HepG2 (cell line): Measurements from ENCODE around the gene PRRT1B. TPM values are rescaled to one million over a fixed set of nuclear protein-coding genes. Genes with fewer than 3 reads are reported as not detected.
A peak's percentile ranks its signal among the peaks of the same experiment; 100 is the strongest.

Source experiments
- GTF3A ChIP-seq: sonication (generic); formaldehyde crosslinking; conservative IDR thresholded peaks from 2 replicates; pipeline ENCODE4 v1.4.0; 2020; ENCODE audit warnings: mild to moderate bottlenecking, missing genetic modification reagents
- NAIF1 ChIP-seq: sonication (generic); formaldehyde crosslinking; IDR thresholded peaks from 2 replicates; pipeline ENCODE4 v1.5.0; 2020; ENCODE audit warnings: mild to moderate bottlenecking, missing genetic modification reagents, borderline replicate concordance
- RFX5 ChIP-seq: IDR thresholded peaks from 2 replicates; pipeline ENCODE4 v1.6.1; 2011; ENCODE audit warnings: low read depth, low read length, improper control_type of control experiment
- SMARCE1 ChIP-seq: fragments of 450-650 bp; IDR thresholded peaks from 2 replicates; pipeline ENCODE4 v1.6.1; 2017; ENCODE audit warnings: borderline replicate concordance
- ZFAT ChIP-seq: sonication (generic); formaldehyde crosslinking; conservative IDR thresholded peaks from 2 replicates; pipeline ENCODE4 v1.8.1; 2023; ENCODE audit warnings: missing genetic modification reagents, inconsistent platforms
- ZNF24 ChIP-seq: fragments of 450-650 bp; IDR thresholded peaks from 2 replicates; pipeline ENCODE4 v1.6.1; 2017; ENCODE audit warnings: antibody characterized with exemption, mild to moderate bottlenecking
- ZNF782 ChIP-seq: sonication (generic); formaldehyde crosslinking; IDR thresholded peaks from 2 replicates; pipeline ENCODE4 v1.4.0; 2020; ENCODE audit warnings: missing genetic modification reagents, mild to moderate bottlenecking, borderline replicate concordance
- polyA plus RNA-seq, 8 experiments: library from polyadenylated mRNA; depleted of rRNA in 3 of 8; stranded (reverse) in 7 of 8; unstranded in 1 of 8; fragments of >200 nt; fragmentation: Illumina TruSeq in 4 of 8; extraction: Trizol in 4 of 8; gene quantifications; 2 replicates each; pipeline versions ENCODE4 v1.2.1 to v1.2.3, GENCODE V29; 2011 to 2016; ENCODE audit warnings: low read depth in 4 of 8, missing spikeins in 1 of 8, mixed read lengths in 1 of 8; ENCODE audit not compliant: insufficient read depth in 1 of 8
- total RNA-seq, 5 experiments: library from RNA; depleted of rRNA; stranded (reverse); fragments of >200 nt; fragmentation: Illumina TruSeq; extraction: Trizol; gene quantifications; 2 replicates each; pipeline ENCODE4 v1.2.3, GENCODE V29; 2016; ENCODE audit warnings: low read depth in 1 of 5
- TF ChIP-seq, protein P1 (sequence below): sonication (generic); formaldehyde crosslinking; IDR thresholded peaks from 2 replicates; pipeline ENCODE4; 2020; ENCODE audit warnings: missing genetic modification reagents, mild to moderate bottlenecking, borderline replicate concordance
- TF ChIP-seq, protein P2 (sequence below): sonication (generic); formaldehyde crosslinking; IDR thresholded peaks from 2 replicates; pipeline ENCODE4 v1.4.0; 2020; ENCODE audit warnings: missing genetic modification reagents
- TF ChIP-seq, protein P3 (sequence below): sonication (generic); formaldehyde crosslinking; IDR thresholded peaks from 2 replicates; pipeline ENCODE4 v1.9.0; 2021; ENCODE audit warnings: missing genetic modification reagents, borderline replicate concordance
- TF ChIP-seq, protein P4 (sequence below): sonication (generic); formaldehyde crosslinking; conservative IDR thresholded peaks from 2 replicates; pipeline ENCODE4 v1.8.0; 2022; ENCODE audit warnings: missing genetic modification reagents
- TF ChIP-seq, protein P5 (sequence below): fragments of 450-650 bp; IDR thresholded peaks from 2 replicates; pipeline ENCODE4 v1.6.1; 2017; ENCODE audit warnings: mild to moderate bottlenecking
- TF ChIP-seq, protein P6 (sequence below): sonication (generic); formaldehyde crosslinking; IDR thresholded peaks from 2 replicates; pipeline ENCODE4 v1.4.0; 2020; ENCODE audit warnings: missing genetic modification reagents
- TF ChIP-seq, protein P7 (sequence below): sonication (generic); formaldehyde crosslinking; IDR thresholded peaks from 2 replicates; pipeline ENCODE4 v1.5.0; 2020; ENCODE audit warnings: missing genetic modification reagents

Gene PRRT1B
- total and polyA plus RNA-seq, 2 of the 13 experiments (the other 11 are each of a cell fraction or from before 2014, with no cell fraction given): not detected

DNA sequence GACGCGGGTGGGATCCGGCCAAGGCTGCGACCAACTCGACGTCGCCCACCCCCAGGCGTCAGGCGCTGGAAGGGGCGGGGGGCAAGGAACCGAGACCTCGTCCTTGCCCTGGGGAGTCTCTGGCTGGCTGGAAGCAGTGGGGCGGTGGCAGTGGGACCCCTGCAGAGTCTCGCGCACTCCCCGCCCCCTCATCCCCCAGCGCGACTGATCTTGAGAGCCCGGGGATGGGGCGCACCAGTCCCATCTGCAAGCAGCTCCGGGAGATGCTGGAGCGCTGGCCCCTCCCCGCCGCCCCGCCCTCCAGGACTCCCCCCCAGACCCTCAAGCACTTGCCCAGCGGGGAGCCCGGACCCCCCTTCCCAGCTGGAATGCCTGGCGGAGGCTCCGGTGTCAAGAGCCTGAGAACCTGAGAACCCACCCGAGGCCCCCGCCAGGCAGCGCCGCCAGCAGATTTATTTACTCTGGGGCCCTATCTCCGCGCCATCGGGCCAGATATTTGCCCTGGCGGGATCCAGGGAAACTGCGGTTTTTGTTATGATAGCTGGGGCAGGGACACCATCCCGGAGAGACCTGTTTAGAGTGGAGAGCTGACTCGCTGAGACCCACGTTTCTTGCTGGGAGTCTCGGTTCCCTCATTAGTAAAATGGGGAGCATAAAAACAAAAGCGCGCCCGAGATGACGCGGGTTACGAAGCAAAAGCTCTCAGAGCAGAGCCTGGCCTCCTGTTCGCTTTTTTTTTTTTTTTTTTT is 1.2 kb downstream of the PRRT1B start (continued):
- TF ChIP-seq, protein P1, sequence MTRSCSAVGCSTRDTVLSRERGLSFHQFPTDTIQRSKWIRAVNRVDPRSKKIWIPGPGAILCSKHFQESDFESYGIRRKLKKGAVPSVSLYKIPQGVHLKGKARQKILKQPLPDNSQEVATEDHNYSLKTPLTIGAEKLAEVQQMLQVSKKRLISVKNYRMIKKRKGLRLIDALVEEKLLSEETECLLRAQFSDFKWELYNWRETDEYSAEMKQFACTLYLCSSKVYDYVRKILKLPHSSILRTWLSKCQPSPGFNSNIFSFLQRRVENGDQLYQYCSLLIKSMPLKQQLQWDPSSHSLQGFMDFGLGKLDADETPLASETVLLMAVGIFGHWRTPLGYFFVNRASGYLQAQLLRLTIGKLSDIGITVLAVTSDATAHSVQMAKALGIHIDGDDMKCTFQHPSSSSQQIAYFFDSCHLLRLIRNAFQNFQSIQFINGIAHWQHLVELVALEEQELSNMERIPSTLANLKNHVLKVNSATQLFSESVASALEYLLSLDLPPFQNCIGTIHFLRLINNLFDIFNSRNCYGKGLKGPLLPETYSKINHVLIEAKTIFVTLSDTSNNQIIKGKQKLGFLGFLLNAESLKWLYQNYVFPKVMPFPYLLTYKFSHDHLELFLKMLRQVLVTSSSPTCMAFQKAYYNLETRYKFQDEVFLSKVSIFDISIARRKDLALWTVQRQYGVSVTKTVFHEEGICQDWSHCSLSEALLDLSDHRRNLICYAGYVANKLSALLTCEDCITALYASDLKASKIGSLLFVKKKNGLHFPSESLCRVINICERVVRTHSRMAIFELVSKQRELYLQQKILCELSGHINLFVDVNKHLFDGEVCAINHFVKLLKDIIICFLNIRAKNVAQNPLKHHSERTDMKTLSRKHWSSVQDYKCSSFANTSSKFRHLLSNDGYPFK (CRISPR knock-in tag): no peak
- TF ChIP-seq GTF3A (CRISPR knock-in tag): no peak
- TF ChIP-seq, protein P2, sequence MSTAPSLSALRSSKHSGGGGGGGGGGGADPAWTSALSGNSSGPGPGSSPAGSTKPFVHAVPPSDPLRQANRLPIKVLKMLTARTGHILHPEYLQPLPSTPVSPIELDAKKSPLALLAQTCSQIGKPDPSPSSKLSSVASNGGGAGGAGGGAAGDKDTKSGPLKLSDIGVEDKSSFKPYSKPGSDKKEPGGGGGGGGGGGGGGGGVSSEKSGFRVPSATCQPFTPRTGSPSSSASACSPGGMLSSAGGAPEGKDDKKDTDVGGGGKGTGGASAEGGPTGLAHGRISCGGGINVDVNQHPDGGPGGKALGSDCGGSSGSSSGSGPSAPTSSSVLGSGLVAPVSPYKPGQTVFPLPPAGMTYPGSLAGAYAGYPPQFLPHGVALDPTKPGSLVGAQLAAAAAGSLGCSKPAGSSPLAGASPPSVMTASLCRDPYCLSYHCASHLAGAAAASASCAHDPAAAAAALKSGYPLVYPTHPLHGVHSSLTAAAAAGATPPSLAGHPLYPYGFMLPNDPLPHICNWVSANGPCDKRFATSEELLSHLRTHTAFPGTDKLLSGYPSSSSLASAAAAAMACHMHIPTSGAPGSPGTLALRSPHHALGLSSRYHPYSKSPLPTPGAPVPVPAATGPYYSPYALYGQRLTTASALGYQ (CRISPR knock-in tag): peak; percentile 76
- TF ChIP-seq, protein P3, sequence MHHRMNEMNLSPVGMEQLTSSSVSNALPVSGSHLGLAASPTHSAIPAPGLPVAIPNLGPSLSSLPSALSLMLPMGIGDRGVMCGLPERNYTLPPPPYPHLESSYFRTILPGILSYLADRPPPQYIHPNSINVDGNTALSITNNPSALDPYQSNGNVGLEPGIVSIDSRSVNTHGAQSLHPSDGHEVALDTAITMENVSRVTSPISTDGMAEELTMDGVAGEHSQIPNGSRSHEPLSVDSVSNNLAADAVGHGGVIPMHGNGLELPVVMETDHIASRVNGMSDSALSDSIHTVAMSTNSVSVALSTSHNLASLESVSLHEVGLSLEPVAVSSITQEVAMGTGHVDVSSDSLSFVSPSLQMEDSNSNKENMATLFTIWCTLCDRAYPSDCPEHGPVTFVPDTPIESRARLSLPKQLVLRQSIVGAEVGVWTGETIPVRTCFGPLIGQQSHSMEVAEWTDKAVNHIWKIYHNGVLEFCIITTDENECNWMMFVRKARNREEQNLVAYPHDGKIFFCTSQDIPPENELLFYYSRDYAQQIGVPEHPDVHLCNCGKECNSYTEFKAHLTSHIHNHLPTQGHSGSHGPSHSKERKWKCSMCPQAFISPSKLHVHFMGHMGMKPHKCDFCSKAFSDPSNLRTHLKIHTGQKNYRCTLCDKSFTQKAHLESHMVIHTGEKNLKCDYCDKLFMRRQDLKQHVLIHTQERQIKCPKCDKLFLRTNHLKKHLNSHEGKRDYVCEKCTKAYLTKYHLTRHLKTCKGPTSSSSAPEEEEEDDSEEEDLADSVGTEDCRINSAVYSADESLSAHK: no peak
- TF ChIP-seq RFX5: no peak
- TF ChIP-seq ZNF24: no peak
- TF ChIP-seq ZNF782: no peak
- TF ChIP-seq, protein P4, sequence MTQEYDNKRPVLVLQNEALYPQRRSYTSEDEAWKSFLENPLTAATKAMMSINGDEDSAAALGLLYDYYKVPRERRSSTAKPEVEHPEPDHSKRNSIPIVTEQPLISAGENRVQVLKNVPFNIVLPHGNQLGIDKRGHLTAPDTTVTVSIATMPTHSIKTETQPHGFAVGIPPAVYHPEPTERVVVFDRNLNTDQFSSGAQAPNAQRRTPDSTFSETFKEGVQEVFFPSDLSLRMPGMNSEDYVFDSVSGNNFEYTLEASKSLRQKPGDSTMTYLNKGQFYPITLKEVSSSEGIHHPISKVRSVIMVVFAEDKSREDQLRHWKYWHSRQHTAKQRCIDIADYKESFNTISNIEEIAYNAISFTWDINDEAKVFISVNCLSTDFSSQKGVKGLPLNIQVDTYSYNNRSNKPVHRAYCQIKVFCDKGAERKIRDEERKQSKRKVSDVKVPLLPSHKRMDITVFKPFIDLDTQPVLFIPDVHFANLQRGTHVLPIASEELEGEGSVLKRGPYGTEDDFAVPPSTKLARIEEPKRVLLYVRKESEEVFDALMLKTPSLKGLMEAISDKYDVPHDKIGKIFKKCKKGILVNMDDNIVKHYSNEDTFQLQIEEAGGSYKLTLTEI (CRISPR knock-in tag): no peak
- no peak for TF ChIP-seq ZFAT (CRISPR knock-in tag)
- TF ChIP-seq, protein P5, sequence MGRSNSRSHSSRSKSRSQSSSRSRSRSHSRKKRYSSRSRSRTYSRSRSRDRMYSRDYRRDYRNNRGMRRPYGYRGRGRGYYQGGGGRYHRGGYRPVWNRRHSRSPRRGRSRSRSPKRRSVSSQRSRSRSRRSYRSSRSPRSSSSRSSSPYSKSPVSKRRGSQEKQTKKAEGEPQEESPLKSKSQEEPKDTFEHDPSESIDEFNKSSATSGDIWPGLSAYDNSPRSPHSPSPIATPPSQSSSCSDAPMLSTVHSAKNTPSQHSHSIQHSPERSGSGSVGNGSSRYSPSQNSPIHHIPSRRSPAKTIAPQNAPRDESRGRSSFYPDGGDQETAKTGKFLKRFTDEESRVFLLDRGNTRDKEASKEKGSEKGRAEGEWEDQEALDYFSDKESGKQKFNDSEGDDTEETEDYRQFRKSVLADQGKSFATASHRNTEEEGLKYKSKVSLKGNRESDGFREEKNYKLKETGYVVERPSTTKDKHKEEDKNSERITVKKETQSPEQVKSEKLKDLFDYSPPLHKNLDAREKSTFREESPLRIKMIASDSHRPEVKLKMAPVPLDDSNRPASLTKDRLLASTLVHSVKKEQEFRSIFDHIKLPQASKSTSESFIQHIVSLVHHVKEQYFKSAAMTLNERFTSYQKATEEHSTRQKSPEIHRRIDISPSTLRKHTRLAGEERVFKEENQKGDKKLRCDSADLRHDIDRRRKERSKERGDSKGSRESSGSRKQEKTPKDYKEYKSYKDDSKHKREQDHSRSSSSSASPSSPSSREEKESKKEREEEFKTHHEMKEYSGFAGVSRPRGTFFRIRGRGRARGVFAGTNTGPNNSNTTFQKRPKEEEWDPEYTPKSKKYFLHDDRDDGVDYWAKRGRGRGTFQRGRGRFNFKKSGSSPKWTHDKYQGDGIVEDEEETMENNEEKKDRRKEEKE: no peak
- TF ChIP-seq, protein P6, sequence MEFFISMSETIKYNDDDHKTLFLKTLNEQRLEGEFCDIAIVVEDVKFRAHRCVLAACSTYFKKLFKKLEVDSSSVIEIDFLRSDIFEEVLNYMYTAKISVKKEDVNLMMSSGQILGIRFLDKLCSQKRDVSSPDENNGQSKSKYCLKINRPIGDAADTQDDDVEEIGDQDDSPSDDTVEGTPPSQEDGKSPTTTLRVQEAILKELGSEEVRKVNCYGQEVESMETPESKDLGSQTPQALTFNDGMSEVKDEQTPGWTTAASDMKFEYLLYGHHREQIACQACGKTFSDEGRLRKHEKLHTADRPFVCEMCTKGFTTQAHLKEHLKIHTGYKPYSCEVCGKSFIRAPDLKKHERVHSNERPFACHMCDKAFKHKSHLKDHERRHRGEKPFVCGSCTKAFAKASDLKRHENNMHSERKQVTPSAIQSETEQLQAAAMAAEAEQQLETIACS (CRISPR knock-in tag): no peak
- TF ChIP-seq NAIF1 (CRISPR knock-in tag): no peak
- TF ChIP-seq, protein P7, sequence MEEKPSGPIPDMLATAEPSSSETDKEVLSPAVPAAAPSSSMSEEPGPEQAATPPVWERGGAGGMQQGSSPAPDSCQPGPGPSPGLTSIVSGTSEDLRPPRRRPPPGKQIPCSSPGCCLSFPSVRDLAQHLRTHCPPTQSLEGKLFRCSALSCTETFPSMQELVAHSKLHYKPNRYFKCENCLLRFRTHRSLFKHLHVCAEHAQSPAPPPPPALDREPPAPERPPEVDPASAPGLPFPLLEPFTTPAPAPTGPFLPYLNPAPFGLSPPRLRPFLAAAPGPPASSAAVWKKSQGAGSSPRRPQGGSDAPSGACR (CRISPR knock-in tag): no peak
- no peak for TF ChIP-seq SMARCE1
